ENCODE results near the gene SMG9.
"Not testable (repeated sequence)": the region's sequence is repeated elsewhere in the genome, so short reads cannot be mapped to it uniquely, and the experiment has no call there.

The SMG9 gene

DNA sequence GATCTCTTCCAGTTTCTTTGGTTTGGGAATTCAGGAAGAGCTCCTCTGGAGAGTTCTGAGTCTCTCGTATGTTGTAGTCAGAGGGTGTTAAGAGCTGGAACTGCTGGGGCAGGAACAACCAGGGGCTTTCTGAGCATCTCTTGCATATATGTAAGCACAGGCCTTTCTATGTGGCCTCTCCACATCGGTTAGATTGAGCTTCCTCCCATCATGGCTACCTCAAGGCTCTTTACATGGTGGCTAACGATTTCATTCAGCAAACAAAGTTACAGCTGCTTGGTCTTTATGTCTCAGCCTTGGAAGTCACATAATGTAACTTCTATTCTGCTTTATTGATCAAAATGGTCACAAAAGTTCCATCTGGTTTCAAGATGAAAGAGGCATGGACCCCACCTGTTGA lies 64.3 kb downstream of the SMG9 start:
- DNase-seq = no peak

DNA sequence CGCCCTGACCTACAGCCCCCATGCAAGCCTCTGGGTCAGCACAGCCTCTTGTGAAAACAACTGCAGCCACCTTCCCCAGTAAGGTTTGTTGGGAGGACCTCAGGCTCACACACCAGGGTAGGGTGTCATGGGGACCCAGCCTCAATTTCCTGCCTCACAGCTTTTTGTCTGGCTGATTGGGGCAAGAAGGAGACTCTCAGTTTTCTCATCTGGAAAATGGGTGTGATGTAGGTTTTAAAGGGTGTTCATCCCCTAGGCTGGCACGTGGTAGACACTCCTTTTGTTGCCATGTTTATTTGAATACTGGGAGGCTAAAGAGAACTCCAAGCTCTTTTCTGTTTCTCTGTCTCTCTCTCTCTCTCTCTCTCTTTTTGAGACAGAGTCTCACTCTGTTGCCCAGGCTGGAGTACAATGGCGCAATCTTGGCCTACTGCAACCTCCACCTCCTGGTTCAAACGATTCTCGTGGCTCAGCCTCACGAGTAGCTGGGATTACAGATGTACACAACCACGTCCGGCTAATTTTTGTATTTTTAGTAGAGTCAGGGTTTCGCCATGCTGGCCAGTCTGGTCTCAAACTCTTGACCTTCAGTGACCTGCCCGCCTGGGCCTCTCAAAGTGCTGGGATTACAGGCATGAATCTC lies 66.6 kb downstream of the SMG9 start:
- no peak for DNase-seq

DNA sequence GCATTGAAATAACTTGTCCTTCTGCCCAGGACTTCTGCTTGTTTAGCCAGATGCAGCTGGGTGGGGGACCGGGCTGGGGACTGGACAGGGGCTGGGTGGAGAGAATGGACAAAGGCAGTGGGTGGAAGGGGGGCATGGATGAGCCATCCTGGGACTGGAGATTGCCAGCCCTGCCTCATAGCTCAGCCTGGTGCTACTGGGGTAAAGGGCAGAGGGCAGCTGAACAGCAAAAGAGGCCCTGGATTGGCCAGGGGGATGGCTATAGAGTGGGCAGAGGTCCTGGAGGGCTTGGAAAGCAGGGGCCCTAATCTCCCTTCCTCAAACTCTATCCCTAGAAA lies 67.1 kb downstream of the SMG9 start:
- no peak for DNase-seq

DNA sequence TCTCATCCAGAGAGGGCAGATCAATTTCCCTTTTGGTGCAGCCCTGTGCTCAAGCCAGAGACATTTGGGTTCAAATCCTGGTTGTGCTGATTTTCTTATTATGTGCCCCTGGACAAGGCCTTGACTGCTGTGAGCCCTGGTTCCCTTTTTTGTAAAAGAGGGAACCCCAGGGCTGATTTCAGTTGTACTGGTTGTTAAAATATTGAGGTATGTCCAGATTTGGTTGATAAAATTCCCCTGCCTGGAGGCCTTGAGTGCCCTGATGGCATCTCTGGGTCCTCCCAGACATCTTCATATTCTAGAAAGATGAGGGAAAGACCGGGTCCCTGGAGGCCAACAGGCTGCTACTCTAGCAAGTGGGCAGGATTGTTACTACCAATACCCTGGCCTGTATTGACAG lies 70.4 kb downstream of the SMG9 start:
- no peak for DNase-seq

DNA sequence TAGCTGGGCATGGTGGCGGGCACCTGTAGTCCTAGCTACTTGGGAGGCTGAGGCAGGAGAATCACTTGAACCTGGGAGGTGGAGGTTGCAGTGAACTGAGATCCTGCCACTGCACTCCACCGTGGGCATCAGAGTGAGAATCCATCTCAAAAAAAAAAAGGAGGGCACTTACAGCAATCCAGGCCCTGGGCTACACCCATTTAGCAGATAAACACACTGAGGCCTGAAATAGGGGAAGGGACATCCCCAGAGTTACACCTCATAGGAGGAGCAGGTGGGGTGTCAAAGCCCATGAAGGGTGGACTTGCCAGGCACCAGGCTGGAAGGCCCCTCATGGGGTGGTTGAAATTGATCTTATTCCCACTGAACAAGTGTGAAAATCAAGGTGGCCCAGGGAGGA lies 70.9 kb downstream of the SMG9 start:
- no peak for DNase-seq

DNA sequence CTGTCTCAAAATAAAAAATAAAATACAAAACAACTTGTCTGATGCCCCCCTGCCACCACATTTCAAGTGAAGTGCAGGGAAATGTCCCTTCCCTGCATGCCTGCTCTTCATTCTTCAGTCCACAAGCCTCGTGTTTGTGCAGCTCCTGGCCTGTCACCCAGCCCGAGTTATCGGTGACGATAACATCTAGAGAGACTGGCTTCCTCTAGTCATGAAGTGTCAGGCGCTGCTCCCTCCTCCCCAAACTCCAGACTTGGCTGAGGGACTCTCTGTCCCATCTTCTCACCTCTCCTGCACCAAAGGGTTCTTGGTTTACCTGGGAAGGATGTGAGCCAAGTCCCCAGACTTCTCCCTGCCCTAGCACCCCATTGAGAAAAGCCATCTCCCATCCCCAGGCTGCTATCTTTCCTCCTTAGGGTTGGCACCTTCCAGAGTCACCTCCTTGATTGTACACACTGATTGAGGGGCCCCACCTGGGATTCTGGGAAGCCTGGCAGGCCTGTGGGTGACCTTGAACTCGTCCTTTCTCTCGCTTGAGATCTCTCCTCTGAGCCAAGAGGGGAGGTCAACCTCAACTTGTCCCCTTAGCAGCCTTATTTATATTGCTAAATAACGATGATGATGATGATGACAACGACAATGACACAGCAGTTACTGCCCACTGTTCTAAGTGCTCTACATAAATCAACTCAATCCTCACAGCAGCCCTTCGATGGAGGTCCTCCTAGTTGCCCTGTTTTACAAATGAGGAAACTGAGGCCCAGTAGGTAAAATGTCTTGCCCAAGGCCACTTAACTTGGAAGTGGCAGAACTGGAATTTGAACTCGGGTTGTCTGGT lies 71.7 kb downstream of the SMG9 start:
- DNase-seq = no peak

DNA sequence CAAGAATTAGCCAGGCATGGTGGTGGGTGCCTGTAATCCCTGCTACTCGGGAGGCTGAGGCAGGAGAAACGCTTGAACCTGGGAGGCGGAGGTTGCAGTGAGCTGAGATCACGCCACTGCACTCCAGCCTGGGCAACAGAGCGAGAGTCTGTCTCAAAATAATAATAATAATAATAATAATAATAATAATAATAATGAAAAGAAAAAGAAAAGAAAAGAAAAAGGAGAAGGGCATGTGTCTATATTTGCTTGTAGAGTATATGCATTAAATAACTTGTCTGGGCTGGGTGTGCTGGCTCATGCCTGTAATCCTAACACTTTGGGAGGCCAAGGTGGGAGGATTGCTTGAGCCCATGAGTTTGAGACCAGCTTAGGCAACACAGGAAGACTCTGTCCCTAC lies 72.5 kb downstream of the SMG9 start:
- not testable (repeated sequence) for DNase-seq

DNA sequence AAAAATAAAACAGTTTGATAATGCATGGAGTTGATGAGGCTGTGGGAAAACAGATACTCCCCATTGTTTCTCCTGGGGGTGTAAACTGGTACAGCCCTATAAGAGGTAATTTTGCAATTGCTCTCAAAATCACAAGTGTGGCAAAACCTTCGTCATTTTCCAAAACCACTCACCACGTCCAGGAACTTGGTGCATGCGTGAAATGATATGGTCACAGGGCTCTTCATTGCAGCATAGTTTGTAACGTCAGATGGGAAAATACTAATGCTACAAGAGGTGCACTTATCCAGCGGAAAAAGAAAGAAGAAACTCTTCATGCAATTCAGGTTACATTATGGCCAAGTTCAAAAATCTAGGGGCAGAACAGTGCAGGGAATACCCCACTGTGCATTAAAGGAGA lies 72.9 kb downstream of the SMG9 start:
- no peak for DNase-seq

DNA sequence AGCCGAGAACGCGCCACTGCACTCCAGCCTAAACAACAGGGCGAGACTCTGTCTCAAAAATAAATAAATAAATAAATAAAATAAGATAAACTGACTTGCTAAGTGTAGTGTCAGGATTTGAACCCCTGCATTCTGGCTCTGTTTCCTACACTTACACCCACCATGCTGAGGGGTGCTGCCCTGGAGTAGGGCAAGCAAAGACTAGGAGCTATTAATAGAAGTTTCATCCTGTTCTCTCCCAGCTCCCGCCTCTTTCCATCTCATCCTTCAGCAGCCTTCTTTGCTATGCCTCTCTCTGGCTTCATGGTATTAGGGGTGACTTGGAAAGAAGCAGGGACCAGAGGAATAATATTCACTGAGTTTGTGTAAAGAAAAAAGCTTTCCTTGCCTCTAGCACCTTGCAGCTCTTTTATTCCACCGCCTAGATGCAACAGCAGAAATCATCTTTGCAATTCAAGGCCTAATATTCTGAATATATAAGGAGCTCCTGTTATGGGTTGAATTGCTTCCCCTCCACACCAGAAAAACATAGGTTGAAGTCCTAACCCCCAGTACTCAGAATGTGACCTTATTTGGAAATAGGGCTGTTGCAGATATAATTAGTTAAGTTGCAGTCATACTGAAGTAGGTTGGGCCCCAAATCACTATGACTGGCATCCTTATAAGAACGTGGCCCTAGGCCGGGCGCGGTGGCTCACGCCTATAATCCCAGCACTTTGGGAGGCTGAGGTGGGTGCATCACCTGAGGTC lies 76.1 kb downstream of the SMG9 start:
- DNase-seq = no peak
